Dedifferentiated amniotic fluid mesenchymal stem cell (primary cell): ENCODE measurements around the gene RNF41.

ENCODE experiments used
- DNase-seq: peaks from one replicate; pipeline ENCODE4 v3.0.0-alpha.2; 2016; ENCODE audit errors: extremely low spot score

RNF41 gene

DNA sequence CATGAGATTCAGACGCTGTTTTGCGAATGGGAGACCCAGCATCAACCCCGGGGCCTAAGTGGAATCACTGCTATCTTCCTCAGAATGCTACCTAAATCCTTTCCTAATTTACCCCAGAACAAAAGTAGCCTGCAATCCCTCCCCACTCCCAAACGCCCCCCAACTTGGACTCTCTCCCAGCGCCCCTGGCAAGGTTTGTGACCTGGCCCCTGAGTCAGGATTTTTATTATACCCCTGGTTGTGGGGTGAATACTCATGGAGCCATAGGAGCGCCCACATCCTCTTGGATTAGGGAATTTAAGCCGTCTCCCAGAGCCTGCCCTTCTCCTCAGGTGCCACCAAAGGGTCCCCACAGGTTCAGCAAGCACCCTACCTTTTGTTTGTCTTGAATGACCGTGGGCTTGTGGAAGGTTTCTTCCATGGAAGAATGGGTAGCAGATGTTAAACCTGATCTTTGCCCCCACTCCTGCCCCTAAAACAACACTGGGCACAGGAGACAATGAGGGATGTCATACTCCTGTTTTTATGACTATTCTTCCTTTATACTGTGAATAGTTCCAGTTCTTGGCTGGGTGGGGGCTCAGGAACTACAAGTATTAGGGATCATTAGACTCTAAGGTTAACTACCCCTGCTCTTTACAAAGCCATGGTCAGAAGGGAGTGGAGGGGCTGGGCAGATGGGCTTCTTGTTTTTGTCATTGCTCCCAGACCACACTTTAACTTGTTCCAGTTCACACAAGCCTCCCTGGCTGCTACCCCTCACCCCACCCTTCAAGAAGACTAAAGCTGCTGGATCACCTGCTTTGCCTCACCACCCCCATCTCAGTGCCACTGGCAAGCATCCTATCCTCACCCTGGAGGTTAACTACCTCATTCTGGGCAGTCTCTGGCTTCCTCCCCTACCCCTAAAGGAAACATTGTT lies 68.7 kb downstream of the RNF41 start:
- no peak for DNase-seq
